NOMO-1 (cell line): Measurements from ENCODE around the gene PGF.

Experiments used
- DNase-seq, 2 experiments: peaks; one replicate each; lab custom pipeline; 2025; ENCODE audit not compliant: unreplicated experiment in 2 of 2; lab: John Stamatoyannopoulos, UW

The PGF gene

DNA sequence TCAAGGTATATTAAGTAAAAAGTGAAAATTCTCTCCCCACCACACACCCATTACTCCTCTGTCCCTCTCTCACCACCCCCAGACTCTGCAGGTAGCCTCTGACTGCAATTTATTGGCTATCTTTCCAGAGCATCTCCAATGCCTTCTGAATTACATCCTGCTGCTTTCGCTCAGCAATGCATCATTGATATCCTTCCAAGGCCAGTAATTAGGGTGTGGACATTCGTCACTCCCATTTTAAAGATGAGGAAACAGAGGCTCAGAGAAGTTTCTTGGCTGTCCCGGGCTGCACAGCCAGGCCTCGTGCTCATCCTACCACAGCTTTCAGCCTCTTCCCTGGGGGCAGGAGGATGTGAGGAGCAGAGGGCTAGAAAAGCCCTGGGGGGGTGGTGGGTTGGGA, 23.6 kb upstream of the PGF start:
- no peak for DNase-seq

DNA sequence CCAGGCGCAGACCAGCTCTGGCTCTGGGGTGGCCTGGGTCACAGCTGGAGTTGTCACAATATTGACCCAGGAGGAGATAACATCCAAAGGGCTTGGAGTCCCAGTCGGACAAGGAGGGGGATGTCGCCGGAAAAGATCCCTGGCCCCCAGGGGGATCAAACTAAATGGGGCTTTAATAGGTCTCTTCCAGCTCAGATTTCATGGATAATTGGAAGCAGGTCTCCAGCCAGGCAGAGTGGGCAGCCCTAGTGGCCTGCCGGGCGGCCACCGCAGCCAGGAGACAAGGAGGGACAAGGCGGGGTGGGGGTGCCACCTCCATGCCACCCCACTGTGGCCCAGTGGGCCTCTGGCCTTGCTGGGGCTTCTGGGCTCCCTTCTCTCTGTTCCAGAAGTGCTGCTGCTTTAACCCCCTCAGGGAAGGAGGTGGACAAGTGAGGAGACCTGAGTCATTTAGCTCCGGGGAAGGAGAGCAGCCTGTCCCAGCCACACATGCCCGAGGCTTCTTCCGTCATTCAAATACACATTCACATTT, 23.1 kb upstream of the PGF start:
- no peak for DNase-seq

DNA sequence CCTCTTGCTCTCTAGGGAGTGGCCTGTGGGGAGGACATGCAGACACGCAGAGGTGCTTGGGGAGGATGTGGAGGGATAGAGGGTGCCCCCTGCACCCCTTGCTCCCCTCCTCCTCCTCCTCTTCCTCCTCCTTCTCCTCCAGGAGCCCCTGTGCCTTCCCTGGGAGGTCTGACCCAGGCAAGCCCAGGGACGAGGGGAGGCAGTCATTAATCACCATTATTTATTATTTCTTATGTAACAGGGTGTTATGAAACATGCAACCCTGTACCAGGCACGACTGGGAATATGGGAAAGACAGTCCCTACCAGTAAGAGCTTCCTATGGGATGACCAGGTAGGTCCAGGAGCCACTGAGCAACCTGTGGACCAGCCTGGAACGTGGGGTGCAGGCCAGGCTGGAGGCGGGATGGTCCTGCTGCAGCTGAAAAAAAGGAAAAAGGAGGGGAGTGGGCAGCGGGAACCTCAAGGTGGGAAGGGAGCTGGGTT, 22.5 kb upstream of the PGF start:
- DNase-seq = no peak

DNA sequence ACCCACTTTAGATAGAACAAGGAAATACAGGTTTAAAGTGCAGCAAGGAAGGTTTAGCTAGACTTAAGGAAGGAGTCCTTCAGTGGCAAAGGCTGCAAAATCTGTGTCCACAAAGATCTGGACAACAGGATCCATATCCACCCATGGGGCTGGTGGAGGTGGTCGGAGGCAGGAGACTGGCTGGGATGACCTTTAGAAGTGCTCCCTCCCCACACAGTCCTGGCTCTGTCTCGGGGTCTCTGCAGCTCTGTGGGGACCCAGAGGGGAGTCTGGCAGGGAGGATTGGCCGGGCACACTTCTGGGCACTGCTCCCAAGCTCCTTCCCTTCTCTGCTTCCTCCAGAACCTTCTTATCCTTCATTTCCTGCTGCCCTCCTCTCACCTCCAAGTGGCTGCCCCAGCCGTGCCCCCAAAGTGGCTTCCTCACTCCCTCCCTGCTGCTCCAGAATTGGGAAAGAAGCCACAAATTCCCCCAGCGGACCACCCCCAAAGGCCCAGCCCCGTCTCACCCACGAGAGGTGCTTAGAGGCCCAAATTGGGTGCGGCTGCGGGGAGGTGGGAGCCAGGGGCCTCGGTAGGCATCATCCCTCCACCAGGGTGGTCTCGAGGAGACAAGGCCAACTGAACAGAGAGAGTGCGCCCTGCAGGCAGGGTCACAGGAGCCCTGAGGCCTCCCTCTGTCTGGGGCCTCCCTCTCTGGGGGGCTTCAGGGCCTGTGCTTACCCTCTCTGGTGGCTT, 21.9 kb upstream of the PGF start:
- no peak for DNase-seq

DNA sequence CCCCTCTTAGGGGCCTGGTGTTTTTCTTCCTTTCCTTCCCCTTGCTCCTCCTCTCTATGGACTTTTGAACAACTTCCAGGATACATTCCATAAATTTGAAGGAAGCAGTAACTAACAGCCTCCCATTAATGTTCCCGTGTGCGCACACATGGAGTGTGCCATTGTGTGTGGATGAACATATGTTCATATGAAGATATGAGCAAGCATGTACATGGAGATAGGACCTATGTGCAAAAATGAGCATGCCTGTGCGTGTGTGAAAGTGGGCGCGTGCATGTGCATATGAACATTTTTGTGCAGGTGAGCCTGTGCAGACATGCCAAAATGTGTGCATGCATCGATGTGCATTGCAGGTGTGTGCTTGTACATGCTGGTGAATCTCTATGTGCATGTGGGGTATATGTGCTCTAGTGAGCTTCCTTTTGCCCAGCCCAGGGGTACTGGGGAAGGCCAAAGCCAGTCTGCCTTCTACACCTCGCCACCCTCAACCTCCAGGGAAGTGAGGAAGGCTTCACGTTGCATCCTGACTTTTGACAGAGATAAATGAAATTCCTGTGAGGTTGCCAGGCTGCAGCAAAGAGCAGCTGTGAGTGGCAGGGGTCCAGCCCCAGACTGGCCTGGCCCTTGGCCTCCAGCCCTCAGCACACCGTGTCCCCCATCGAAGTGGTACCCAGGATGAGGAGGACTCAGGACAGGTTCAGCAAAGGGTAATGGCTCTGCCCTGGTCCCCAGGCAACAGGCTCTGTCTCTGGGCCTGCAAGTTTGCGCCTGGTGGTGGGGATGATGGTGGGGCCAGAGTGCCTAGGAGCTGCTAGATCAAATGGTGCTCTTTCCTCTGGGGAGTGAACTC, 21.1 kb upstream of the PGF start:
- DNase-seq = no peak

DNA sequence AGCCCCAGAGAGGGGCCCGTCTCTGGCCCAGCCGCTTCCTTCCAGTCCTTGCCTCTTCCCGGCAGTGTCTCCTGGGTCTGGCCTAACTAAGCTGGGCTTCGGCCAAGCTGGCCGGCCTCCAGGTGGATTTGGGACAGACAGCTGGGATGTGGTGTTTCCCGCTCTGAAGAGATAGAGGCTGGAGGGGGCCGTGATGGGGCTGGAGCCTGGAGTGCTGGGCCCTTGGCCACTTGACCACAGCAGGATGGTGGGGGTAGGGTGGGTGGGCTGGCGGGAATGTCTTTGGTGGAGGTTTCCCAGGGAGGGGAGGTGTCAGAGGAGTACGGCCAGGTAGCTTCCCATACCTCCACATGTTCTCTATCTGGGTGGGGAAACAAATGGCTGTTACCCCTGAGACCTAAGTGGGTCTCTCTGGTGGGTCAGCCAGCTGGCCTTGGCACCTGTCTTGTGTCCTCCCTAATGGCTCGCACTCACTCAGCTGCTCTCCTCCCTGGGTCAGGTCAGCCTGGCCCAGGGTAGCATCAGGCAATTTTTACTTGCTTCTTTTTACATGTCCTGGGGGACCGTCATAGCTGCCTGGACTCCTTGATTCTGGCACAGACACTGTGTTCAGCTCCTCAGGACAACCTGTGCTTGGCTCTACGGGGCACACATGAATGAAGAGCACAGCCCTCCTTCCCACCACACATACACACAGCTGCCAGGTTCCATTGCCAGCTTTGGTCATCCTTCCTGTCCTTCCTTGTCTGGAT, 19.8 kb upstream of the PGF start:
- DNase-seq = no peak

DNA sequence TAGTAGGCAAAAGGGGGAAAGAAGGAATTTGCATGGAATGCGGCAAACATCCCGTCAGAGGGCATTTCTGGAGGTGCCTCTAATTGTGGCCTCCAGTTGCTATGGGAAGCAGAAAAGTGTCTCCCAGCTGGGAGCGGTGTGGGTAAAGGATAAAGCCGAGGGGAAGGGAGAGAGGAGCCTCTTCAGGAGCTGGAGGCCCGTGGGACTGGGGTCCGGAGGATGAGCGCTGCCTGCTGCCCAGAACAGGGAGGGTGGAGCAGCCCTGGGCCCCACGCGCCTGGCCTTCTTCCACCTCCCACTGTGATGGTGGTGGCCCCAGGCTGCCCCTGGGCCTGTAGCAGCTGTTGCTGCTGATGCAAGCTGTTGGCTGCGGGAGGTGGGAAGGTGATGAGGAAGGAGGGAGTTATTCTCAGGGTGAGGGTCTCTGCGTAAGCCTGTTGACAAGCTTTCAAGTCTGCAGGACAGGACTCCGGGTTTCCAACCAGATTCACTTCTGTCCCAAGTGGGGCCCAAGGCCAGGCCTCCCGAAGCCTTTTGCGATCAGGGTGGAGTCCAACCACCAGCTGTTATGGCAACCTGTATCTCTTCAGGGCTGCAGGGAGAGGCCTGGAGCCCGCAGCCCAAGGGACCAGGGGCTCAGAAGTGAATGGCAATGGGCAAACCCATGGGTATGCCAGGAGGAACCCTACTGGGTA, 19.1 kb upstream of the PGF start:
- DNase-seq = no peak

DNA sequence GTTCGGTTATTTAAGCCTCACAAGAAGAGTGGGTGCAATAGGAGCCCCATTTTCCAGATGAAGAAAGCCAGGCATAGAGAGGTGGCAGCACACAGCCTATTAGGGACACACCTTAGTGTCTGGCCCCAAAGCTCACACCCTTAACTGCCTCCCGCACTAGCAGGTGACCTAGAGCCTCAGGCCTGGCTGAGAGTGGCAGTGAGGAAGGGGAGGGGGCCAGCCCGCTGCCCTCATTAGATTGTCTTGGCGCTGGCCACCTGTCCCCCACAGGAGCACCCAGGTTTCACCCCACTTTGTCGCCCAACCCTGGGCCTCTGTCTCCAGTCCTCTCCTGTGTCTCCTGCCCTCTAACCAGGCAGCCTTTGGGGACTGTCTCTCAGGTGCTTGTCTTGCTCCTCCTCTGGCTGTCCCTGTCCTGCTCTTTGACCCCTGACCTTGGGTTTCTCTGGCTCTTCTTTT, 18.5 kb upstream of the PGF start:
- DNase-seq = no peak

DNA sequence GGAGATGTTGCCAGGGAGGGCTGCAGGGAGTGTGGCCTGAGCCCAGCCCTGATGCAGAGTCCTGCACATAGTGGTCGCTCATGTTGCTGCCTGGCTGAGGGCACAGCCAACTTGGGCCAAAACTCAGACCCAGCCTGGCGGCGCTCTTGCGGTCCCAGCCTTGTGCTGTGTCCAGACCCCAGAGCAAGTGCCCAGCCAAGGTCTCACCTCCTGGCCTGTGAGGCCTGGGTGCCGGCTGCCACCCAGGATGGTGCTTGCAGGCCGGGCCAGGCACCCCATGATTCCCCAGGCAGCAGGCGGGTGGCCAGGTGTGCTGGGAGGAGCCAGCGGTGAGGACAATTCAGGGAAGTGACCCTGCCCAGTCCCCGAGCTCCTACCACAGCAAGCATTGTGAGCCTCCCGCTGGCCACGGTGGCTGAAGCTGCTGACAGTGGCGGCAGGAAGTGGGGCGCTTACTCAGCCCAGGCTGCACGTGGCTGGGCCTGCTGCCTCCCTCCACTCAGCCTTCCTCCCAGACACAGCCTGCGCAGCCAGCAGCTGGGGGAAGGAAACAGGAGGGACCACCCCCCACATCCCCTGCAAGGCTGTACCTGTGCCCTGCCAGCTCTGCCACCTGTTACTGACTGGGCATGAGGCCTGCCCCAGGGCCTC, 17.7 kb upstream of the PGF start:
- DNase-seq = no peak

DNA sequence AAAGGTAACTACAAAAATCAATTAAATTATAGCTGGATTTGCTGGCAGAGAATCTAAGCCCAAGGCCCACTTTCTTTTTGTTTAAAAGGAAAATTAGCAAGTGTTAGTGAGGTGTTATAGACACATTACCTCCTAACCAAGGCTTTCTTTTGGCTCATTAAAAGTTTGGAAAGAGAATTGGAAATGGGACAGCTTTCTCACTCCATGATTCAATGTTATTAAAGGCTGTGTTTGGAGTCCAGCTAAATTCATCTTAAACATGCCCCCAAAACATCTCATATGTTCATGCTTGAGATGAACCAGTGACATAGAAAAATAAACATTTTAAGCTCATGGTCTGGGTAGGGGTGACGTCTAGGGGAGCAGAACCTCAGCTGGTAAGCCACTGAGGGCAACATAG, 13.4 kb upstream of the PGF start:
- DNase-seq = no peak

DNA sequence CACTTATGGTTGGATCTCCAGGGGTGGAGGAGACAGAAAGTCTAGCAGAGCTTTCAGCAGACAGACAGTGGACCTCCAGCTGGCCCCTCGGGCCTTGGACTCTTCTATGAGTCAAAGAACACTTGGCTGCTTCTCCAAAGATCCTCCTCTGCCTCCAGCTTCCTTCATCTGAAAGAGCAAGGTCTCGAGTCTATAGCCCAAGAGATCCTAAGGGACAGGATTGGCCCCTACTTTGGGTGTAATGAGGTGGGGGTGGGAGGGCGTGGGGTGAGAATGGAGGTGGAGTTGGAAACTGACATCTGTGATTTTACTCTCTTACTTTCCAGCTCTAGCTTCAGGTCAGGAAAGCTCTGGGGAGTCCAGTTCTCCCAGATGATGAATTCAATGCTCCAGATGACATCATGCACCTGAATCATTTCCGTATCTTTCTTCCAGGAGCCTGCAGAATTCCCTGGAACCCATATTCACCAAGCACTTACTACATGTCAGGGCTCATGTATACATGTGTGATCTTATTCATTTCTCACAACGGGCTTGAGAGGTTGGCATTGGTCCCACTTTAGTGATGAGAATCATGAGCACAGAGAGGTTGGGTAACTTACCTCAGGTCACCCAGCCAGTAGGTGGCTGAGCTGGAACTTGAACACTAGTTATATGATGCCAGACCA, 10.2 kb upstream of the PGF start:
- no peak for DNase-seq

DNA sequence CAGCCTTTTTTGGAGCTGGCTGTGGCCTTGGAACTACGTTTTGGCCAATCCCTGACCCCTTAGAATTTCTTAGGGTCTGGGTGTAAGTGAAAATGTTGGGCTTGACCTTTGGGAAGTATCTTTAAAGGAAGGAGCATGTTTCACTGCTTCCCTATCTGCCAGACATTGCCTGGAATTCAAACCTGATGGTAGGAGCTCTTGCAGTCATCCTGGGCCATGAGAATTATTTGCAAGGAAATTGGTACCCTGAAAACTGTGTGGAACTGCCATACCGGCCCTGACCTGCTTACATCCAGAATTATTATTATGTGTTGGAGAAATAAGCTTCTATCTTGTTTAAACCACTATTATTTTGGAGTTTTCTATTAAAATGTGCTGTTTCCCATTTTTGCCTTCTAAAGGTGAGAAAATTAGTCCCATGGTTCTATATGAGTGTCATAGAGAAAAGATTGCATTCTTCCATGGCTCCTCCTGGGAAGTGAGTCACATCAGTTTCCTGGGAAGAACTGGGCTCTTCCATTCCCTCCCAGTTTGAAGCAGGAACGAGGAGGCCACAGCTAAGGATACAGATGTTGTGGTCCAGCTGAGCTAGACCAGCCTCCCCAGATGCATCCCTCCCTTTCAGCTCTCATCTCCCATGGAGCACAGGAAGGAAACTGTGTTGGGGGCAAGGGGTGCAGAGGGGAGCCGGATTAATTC, 9.5 kb upstream of the PGF start:
- no peak for DNase-seq

DNA sequence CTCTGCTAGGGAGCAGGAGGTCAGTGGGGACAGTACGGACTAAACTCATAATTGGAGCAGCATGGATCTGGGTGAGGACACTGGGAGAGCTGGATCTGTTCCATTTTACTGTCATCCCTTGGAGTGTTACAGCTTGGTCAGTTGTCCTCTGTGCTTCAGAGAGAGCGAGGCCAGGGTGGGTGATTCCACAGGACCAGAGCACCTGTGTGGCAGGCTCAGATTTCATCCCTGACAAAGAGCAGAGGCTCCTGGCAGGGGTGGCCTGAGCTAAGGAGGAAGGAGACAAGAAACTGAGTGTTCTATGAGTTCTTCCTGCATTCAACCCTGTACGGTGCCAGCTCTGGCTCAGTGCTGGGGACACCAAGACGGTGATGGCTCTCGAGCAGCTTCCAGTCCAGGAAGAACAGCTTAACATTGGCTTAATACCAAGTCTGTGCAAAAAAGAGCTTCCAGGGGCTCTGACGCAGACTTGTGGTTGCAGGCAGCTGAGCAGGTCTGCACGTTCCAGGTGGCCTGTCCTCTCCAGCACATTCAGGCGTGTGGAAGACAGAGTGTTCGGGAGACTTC, 8.4 kb upstream of the PGF start:
- no peak for DNase-seq

DNA sequence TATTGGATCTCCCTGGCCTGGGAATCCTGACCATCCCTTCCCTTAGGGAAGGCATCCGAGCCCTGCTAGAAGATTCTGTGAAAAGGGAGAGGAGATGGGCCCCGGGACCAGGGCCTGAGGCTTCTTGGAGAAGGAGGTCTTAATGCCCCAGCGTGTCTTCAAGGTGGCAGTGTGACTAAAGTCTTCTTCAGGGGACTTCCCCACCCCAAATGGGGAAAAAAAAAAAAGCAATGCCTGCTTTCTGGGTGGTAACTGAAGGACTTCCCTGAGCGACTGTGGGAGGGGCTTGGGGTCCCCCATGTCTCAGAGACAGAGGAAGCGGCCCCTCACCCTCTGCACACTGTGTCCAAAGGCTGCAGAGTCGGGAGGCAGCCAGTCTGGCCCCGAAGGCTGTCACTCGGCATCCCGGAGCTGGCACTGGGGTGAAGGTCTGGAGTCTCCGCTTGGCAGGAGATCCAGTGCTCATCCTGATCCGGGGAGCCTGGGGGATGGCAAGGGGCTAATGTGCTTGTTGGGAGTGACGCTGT, 7.8 kb upstream of the PGF start:
- DNase-seq = no peak

DNA sequence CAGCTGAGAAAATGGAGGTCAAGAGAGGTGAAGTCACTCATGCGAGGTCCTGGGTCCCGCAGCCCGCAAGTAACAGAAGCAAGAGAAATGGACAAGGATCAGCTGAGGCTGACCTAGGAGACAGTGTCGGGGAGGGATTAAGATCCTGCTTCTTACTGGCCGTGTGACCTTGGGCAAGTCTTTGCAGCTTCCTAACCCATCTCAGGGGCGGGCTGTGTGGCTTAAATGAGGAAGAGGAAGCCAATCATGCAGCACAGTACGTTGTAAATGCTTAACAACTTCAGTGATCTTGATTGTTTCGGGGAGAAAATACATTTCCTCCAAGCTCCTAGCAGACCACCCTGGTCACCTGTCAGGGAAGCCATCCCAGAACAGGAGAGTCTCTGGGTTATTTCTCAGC, 7.1 kb upstream of the PGF start:
- DNase-seq = peak; percentile 62 to 71

DNA sequence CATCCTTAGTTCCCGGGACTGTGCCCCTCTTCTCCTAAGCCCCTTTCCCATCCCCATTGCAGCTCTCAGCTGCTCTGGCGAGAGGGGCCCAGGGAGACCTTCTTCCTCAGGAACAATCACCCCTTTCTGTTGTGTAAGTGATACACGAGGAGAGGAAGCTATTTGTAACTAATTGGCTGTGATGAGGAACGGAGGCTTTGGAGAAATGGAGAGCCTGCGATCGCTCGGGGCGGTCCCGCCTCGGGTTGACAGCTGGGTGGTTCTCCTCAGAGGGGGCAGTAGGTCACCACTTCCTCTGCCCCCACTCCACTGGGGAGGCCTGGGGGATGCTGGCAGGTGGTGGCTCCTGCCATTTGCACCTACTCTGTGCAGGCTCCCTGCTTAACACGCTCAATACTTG, 6.6 kb upstream of the PGF start:
- peak; percentile 26 to 37 for DNase-seq

DNA sequence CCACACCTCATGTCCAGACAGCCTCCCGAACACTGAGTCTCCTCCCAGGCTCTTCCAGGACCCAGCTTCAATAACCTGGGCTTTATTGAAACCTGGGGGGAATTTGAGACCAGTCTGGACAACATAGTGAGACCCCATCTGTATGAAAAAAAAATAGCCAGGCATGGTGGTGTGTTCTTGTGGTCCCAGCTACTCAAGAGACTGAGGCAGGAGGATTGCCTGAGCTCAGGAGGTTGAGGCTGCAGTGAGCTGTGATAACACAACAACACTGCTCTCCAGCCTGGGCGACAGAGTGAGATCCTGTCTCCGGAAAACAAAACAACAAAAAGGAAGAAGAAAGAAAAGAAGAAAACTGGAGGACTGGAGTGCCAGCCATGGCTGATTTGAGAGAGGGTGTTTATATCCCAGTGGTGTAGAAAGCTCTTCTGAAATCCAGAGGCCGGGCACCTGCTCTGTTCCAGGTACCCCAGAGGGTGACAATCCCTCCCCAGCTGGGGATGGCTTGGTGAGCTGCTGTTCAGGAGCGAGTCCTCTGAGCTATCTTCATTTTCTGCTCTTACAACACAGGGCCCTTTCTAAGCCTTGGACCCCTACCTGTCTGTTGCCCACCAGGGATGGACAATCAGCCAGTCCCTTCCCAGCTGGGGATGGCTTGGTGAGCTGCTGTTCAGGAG, 6.0 kb upstream of the PGF start:
- no peak for DNase-seq

DNA sequence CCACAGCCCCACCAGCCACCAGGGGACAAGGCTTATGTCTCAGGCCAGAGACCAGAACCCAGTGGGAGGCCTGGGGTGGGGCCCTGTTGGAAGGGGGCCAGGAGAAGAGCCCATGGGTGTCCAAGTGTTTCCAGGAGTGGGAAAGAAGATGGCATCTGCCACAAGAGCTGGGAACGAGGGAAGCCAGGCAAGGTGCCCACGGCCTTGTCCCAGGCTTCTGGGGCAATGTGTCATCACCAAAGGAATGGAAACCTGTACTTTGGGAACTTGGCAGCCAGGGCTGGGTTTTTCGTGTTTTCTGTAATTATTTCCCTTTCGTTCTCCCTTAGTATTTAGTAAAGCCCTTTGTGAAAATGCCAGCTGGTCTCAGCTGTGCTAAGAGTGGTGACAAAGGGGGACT, 5.3 kb upstream of the PGF start:
- DNase-seq = no peak
